Activated CD8-positive, alpha-beta memory T cell treated with anti-CD3 and anti-CD28 coated beads, Interleukin-2, amount 50 U/mL, for 1 hour (primary cell): ENCODE measurements around the gene PCARE.
"Not testable (repeated sequence)": the region's sequence is repeated elsewhere in the genome, so short reads cannot be mapped to it uniquely, and the experiment has no call there.

Experiments
- DNase-seq: peaks from one replicate; pipeline ENCODE4 v3.0.0-alpha.2; 2020; ENCODE audit errors: extremely low read depth

PCARE gene

GRCh38 chr2:29096969-29097368 lies 22.6 kb upstream of the PCARE start:
- no peak for DNase-seq

- not testable (repeated sequence) for DNase-seq
Observed at GRCh38 chr2:29090311-29090710, 16.0 kb upstream of the PCARE start.

- no peak for DNase-seq
Observed at GRCh38 chr2:29084554-29084953, 10.2 kb upstream of the PCARE start.

DNA sequence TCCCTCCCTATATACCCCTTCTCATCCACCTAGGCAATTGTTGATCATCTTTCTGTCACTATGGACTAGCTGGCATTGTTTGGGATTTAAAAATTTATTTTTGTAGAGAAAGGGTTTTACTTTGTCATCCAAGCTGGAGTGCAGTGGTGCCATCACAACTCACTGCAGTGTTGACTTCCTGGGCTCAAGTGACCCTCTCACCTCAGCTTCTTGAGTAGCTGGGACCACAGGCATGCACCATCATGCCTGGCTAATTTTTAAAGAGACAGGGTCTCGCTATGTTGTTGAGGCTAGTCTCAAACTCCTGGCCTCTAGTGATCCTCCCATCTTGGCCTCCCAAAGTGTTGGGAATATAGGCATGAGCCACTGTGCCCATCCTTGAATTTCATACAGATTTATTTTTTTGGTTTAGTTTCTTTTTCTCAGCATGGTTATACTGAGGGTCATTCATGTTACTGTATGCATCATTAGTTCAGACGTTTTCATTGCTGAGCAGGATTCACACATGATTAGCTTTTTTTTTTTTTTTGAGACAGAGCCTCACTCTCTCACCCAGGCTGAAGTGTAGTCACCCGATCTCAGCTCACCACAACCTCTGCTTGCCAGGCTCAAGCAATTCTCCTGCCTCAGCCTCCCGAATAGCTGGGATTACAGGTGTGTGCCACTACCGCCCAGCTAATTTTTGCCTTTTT lies 8.6 kb upstream of the PCARE start:
- DNase-seq: no peak

GRCh38 chr2:29080886-29081743 lies 6.8 kb upstream of the PCARE start:
- DNase-seq: no peak

DNA sequence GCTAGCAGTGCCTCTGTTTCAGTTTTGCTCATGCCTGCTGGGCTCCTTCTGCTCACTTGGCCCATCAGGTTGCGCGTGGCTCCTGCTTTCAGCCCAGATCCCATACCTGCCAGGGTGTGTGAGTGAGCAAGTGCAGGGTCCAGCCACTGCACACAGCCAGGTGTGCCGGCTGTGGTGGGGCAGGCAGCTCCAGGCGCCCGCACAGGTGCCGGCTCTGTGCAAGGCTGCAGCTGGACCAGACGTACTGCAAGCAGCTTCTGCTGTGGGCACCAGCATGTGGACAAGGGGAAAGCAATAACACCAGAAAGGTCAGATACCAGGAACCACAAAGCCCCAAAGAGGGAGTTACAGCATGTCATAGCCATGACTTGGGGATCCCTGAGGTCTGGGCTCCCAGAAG lies 5.6 kb upstream of the PCARE start:
- DNase-seq: no peak

DNA sequence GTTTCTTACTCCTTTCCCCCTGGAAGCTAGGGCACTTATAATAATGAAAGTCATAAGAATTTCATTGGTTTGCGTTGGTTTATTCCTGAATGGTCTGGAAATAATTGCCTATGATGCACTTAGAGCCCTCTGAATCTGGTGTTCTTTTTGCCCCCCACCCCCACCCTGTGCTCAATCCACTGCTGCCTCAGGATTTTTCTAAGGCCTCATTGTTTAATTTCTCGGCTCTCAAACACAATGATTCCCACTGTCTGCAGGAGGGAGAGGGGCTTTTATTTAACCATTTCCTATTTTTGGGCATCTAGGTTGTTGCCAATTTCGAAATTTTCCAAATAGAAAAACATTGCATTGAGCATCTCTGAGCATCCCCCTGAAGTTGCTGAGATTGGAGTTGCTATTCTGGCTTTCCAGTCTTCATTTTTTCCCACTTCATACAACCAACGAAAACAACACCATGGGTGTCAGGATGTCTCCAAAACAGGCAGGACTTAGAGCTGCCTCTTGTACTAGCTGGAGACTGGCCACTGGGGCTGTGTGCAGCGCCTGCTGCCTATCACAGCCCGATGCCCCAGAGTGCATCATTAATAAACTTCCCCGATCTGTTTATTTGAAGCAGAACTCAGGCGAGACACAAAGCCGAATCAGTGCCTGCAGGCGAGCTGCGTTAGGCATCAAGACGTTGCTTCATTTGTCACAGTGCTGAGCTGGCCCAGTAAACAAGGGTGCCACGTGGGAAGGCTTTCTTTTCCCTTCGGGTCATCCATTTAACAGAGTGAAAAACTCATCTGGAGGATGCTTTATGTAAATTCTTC lies 1.8 kb upstream of the PCARE start:
- no peak for DNase-seq

GRCh38 chr2:29073933-29074332 lies 390 bp downstream of the PCARE start:
- DNase-seq: no peak

DNA sequence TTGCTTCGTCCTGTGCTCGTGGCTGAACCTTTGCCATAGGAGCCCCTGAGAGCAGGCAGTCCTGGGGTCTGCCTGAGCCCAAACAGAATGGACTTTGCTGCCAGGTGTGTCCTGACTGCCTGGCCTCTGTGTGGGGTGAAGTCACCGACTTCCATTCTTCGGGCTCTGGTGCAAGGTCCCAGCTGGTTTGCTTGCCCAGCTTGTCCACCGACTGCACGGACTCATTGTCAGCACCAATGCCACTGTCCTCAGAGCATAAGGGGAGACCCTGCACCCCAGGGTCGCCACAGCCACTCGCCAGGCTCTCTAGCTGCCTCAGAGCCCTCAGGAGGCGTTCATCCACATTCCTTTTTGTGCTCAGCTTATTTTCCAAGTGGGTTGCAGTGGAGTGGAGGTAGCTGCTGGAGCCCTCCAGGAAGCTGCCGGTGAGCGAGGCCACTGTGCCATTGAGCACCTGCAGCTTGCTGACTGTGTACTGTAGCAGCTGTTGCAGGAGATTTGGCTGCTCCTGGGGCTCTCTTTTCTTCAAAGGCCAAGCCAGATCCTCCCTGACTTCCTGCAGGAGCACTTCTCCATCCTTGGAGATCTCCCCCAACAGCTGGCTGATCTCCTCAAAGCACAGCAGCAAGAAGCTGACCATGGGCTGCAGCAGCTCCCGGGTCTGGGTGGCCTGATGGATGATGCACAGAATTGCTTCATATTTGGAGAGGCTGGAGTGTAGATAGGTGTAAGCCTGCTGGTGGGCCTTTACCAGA lies 1.2 kb downstream of the PCARE start:
- DNase-seq: no peak

DNA sequence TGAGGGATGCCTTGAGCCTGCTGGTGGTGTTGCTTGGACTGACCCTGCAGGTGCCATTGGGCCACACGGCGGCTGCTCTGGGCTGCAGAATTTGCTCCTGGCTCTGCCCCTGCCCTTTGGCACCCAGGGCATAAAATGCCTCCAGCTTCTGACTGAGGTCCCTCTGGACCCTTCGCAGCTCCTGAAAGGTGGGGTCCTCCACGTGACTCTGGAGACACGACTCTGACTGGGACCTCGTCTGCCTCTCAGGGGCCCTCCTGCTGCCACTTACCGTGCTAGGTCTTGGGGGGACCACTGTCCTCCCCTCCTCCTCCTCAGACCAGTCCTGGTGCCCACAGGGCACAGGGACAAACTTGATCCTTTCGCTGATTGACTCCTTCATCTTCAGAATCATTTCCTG lies 2.1 kb downstream of the PCARE start:
- DNase-seq: no peak

- no peak for DNase-seq
Observed at GRCh38 chr2:29071032-29071975, 3.0 kb downstream of the PCARE start.

GRCh38 chr2:29070526-29070925 lies 3.8 kb downstream of the PCARE start:
- no peak for DNase-seq

GRCh38 chr2:29068513-29068912 lies 5.8 kb downstream of the PCARE start:
- no peak for DNase-seq

- no peak for DNase-seq
Observed at GRCh38 chr2:29066997-29067605, 7.2 kb downstream of the PCARE start.

DNA sequence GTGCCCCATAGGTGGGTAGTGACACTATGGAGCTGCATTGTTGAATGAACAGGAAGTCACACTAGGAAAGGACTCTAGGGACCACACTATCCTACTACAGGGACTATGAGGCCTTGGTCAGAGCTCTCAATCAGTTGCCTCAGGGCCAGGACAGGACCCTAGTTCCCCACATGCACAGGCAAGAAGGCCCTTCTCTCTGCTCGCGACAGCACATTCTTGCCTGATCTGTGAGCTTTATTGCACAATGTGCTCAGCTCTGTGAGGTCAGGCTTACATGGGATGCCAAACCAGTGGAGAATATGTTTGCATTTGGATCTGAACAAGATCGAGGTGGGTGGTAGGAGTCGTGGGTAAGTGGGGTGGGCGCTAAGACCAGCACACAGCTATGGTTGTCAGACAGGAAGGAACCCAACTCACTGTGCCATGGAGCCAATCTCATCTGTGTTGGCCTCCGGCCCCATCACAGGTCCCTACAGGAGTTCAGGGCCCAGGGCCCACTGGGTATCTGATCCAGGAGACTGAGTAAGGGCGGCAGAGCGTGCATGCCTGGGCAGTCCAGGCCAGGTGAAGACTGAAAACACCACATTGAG lies 8.0 kb downstream of the PCARE start:
- DNase-seq: no peak

- no peak for DNase-seq
Observed at GRCh38 chr2:29065068-29065811, 9.1 kb downstream of the PCARE start.

- no peak for DNase-seq
Observed at GRCh38 chr2:29064746-29065067, 9.6 kb downstream of the PCARE start.

DNA sequence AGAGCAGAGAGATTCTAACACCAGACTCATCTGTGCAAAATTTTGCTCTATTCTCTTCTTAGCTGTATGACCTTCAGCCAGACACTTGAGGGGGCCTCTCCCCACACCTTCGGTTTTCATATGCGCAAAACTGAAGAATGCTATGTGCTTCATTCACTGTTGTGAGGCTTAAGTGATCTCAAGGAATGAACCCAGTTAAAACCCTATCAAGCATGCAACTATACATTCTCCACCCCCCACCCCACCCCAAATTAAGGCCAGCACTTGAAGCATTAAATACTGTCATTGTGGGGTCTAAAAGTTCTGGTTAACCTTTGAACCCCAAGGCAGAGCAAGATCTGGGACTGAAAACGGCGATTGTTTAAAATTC lies 10.0 kb downstream of the PCARE start:
- DNase-seq: no peak

- DNase-seq: no peak
Observed at GRCh38 chr2:29063646-29064345, 10.5 kb downstream of the PCARE start.
